ENCODE results near the gene ACTN1.
"Not testable (repeated sequence)": the region's sequence is repeated elsewhere in the genome, so short reads cannot be mapped to it uniquely, and the experiment has no call there.

The ACTN1 gene

GRCh38 chr14:68979021-68979721, at the start of gene ACTN1:
ACTN1 (minus strand) TSS chr14:68979302; CDS start chr14:68979056, 246 bp downstream.
- in situ Hi-C loops (cut with HindIII; ENCODE audit: low sequenced_read_pairs): no loop called here

- in situ Hi-C loops (cut with HindIII; ENCODE audit: low sequenced_read_pairs): no loop called here
Observed at GRCh38 chr14:69027242-69027913, 48.3 kb upstream of the ACTN1 start.

GRCh38 chr14:69023035-69023434, 43.9 kb upstream of the ACTN1 start:
- in situ Hi-C loops (cut with HindIII; ENCODE audit: low sequenced_read_pairs): no loop called here

DNA sequence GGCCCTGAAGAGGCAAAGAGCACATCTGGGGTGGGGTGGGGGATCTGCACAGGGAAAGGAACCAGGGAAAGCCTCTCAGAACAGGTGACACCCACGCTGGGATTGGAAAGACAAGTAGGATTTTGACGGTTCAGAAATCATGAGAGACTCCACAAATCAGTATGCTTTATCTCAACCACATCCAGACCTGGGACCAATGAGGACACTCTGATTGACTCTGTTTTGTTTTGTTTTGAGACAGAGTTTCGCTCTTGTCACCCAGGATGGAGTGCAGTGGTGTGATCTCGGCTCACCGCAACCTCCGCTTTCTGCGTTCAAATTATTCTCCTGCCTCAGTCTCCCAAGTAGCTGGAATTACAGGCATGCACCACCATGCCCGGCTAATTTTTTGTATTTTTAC, 43.0 kb upstream of the ACTN1 start:
- in situ Hi-C loops (cut with HindIII; ENCODE audit: low sequenced_read_pairs): not testable (repeated sequence)

DNA sequence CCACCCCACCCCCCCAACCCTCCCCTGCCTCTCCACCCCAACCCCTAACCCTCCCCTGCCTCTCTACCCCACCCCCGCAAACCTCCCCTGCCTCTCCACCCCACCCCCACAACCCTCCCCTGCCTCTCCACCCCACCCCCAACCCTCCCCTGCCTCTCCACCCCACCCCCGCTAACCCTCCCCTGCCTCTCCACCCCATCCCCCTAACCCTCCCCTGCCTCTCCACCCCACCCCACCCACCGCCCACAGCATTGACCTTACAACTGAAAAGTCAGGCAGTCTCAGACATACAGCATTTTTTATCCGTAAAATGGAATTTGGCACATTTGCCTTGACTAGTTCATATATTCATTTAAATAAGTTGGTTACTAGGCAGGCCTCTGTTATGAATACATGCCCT, 38.6 kb upstream of the ACTN1 start:
- in situ Hi-C loops (cut with HindIII; ENCODE audit: low sequenced_read_pairs): no loop called here

- in situ Hi-C loops (cut with HindIII; ENCODE audit: low sequenced_read_pairs): no loop called here
Observed at GRCh38 chr14:69014829-69015259, 35.7 kb upstream of the ACTN1 start.

DNA sequence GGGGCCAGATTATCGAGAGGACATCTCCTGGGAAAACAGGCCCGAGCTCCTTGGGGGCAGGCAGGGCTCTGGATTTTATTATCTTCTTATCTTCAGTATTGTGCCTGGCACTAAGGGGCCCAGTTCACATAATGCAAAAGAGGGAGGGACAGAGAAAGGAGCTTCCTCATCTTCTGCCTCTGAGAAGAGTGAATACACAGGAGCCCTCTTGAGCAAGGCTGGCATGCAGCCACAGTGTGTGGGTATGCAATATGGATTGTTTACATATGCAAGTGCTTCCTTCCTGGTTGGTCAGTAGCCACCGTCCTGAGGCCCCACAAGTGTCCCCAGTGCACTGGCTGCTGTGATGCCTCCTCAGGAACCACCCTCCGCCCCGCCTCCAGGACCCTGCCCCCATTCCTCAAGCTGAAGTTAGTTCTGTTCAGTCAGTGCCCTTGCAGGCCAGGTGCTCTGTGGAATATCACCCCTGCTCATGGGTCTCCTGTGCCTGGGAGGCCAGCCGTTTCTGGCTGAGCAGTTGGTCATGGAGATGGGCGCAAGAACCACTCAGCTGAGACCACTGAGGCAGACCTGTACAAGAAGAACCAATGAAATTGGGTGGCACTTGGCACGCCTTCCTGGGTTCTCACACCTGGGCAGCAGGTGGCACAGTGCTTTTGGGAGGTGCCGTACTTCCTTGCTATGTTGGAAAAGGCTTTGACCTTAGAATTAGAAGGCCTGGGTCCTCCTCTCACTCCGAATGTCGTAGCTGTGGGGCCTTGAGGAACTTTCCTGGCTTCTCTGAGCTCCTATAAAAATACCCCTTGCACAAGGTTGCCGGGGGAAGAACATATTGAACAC, 35.1 kb upstream of the ACTN1 start:
- in situ Hi-C loops (cut with HindIII; ENCODE audit: low sequenced_read_pairs): no loop called here

- in situ Hi-C loops (cut with HindIII; ENCODE audit: low sequenced_read_pairs): no loop called here
Observed at GRCh38 chr14:69012256-69012953, 33.3 kb upstream of the ACTN1 start.

- in situ Hi-C loops (cut with HindIII; ENCODE audit: low sequenced_read_pairs): no loop called here
Observed at GRCh38 chr14:69010648-69011047, 31.5 kb upstream of the ACTN1 start.

DNA sequence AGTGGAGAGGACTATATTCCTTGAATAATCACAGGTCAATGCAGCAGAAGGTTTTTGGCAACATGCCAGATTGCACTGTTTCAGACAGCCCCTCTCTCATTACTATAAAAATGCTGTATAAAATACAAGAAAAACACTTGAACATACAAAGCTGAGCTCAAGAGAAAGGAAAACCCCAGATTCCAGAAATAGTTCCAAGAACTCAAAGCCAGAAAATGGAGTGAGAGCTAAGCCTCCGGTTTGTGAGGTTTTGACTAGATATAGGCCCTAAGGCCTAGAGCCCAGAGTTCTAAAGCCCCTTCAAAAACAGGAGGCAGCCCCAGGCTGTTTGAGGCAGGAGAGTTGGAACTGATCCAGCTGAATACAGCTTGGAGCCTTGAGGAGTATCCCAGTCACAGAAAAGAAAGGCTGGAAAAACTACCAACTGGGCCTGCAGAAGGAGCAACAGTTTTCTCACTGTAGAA, 29.4 kb upstream of the ACTN1 start:
- in situ Hi-C loops (cut with HindIII; ENCODE audit: low sequenced_read_pairs): no loop called here

- in situ Hi-C loops (cut with HindIII; ENCODE audit: low sequenced_read_pairs): no loop called here
Observed at GRCh38 chr14:69006346-69006745, 27.2 kb upstream of the ACTN1 start.

DNA sequence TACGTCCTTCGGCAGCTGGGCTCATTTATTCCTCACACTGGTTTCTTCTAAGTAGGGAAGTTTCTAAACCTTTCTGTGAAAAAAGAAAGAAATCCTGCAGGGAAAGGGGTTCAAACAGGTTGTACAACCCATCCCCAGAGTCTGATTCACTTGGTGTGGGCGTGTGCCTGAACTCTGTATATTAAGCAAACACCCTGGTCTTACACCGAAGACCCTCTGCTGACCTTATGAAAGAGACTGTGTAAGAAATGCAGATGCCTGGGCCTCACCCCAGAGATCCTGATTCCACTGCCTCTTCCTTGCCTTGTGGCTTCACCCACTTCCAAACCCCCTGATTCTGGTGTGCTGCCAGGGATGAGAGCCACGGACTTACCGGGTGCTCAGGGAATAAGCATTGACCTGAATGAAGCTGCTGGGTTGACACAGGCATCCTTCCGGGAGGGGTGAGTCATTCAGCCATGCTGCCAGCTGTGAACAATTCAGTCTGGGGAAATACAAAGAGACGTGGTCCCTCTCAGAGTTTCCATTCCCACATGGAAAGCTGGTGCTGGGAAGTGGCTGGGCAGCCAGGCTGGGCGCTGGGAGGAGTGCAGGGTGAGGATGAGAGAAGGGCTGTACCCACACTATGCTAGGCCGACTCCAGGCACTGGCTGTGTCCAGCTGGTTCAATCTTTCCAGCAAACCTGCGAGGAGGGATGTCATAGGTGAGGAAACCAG, 26.5 kb upstream of the ACTN1 start:
- in situ Hi-C loops (cut with HindIII; ENCODE audit: low sequenced_read_pairs): no loop called here

- in situ Hi-C loops (cut with HindIII; ENCODE audit: low sequenced_read_pairs): no loop called here
Observed at GRCh38 chr14:69004731-69005431, 25.8 kb upstream of the ACTN1 start.

- in situ Hi-C loops (cut with HindIII; ENCODE audit: low sequenced_read_pairs): no loop called here
Observed at GRCh38 chr14:69003626-69004025, 24.5 kb upstream of the ACTN1 start.

GRCh38 chr14:69002069-69002468, 23.0 kb upstream of the ACTN1 start:
- in situ Hi-C loops (cut with HindIII; ENCODE audit: low sequenced_read_pairs): no loop called here

GRCh38 chr14:69001375-69001774, 22.3 kb upstream of the ACTN1 start:
- in situ Hi-C loops (cut with HindIII; ENCODE audit: low sequenced_read_pairs): no loop called here

- in situ Hi-C loops (cut with HindIII; ENCODE audit: low sequenced_read_pairs): no loop called here
Observed at GRCh38 chr14:68998062-68998461, 19.0 kb upstream of the ACTN1 start.

- in situ Hi-C loops (cut with HindIII; ENCODE audit: low sequenced_read_pairs): no loop called here
Observed at GRCh38 chr14:68995731-68996130, 16.6 kb upstream of the ACTN1 start.

- in situ Hi-C loops (cut with HindIII; ENCODE audit: low sequenced_read_pairs): no loop called here
Observed at GRCh38 chr14:68994056-68994455, 15.0 kb upstream of the ACTN1 start.

GRCh38 chr14:68987653-68988036, 8.5 kb upstream of the ACTN1 start:
- in situ Hi-C loops (cut with HindIII; ENCODE audit: low sequenced_read_pairs): loop anchor here (5.0 to 10.0 kb wide), 2 partner anchors 57 to 85 kb away; no protein-coding TSS in a partner anchor

All from endothelial cell of hepatic sinusoid (primary cell).